GM12878 (cell line): Measurements from ENCODE around the gene C9orf40. TPM values are rescaled to one million over a fixed set of nuclear protein-coding genes. Genes with fewer than 3 reads are reported as not detected.

Experiments
- ATAC-seq: fragments of 200-7000 bp; cut with Tn5 transposase; 3 replicates; pipeline ENCODE4 v1.9.1; 2020; ENCODE audit warnings: mild to moderate bottlenecking, moderate library complexity
- BruUV-seq: library from RNA; stranded (reverse); fragments of 400-500 nt; replicated peaks from 2 replicates; lab custom pipeline; 2021; lab: Mats Ljungman, UMichigan
- CTCF ChIA-PET: fragments of 300-600 bp; sonication (Branson Sonifier 250); formaldehyde crosslinking; extraction: SDS; loops from one replicate; lab custom pipeline; 2021; ENCODE audit warnings: inconsistent platforms; lab: Yijun Ruan, JAX
- POLR2A ChIA-PET: fragments of 350-600 bp; formaldehyde crosslinking; extraction: SDS; loops from one replicate; lab custom pipeline; 2021; ENCODE audit warnings: inconsistent platforms; lab: Charles Lee
- RAD21 ChIA-PET: fragments of 300-600 bp; sonication (Branson Sonifier 250); formaldehyde crosslinking; loops from one replicate; lab custom pipeline; 2023; ENCODE audit warnings: antibody characterized with exemption; ENCODE audit not compliant: unreplicated experiment; lab: Charles Lee
- SMC1A ChIA-PET: fragments of 300-600 bp; sonication (Branson Sonifier 250); formaldehyde crosslinking; loops from one replicate; lab custom pipeline; 2023; ENCODE audit not compliant: unreplicated experiment, uncharacterized antibody; lab: Charles Lee
- DNase-seq: peaks from one replicate; pipeline ENCODE4 v3.0.0-alpha.2; 2011; ENCODE audit warnings: low read depth, low spot score
- FAIRE-seq: peaks from 3 replicates; lab custom pipeline; 2011; peaks lifted over from hg19 to GRCh38; lab: Jason Lieb, UNC
- H2AFZ ChIP-seq: 2 replicates; pipeline ENCODE4 v1.6.0; 2011; ENCODE audit warnings: low read depth, low read length, control low read depth; ENCODE audit not compliant: control insufficient read depth
- H3K27ac ChIP-seq: 2 replicates; pipeline ENCODE4 v1.5.1; 2011; ENCODE audit warnings: control low read depth; ENCODE audit not compliant: control insufficient read depth, insufficient read depth
- H3K27me3 ChIP-seq, 2 experiments: replicated peaks in 1 of 2; 2 replicates each; pipeline versions ENCODE4 v1.6.0 to v1.6.1; 2011; ENCODE audit warnings: low read length in 1 of 2; ENCODE audit not compliant: control insufficient read depth in 2 of 2, insufficient read depth in 2 of 2
- H3K36me3 ChIP-seq, 2 experiments: 2 replicates each; pipeline ENCODE4 v1.5.1; 2011; ENCODE audit warnings: low read length in 1 of 2; ENCODE audit not compliant: control insufficient read depth in 2 of 2, insufficient read depth in 2 of 2
- H3K4me1 ChIP-seq: 2 replicates; pipeline ENCODE4 v1.6.1; 2011; ENCODE audit warnings: mild to moderate bottlenecking, low read length, moderate library complexity, mixed read lengths; ENCODE audit not compliant: control insufficient read depth, insufficient read depth
- H3K4me2 ChIP-seq: 2 replicates; pipeline ENCODE4 v1.6.0; 2011; ENCODE audit warnings: control low read depth; ENCODE audit not compliant: control insufficient read depth, insufficient read depth
- H3K4me3 ChIP-seq: fragments of 200-600 bp; sonication (generic); 2 replicates; pipeline ENCODE4 v1.5.1; 2016
- H3K79me2 ChIP-seq: 2 replicates; pipeline ENCODE4 v1.6.0; 2011; ENCODE audit warnings: low read length; ENCODE audit not compliant: control insufficient read depth, insufficient read depth
- H3K9ac ChIP-seq: 2 replicates; pipeline ENCODE4 v1.8.0; 2011; ENCODE audit warnings: low read length, control low read depth, mixed read lengths; ENCODE audit not compliant: control insufficient read depth, insufficient read depth
- H3K9me3 ChIP-seq: replicated peaks from 3 replicates; pipeline ENCODE4 v1.5.1; 2011; ENCODE audit warnings: mild to moderate bottlenecking, low read length; ENCODE audit not compliant: control insufficient read depth, insufficient read depth
- H4K20me1 ChIP-seq: 2 replicates; pipeline ENCODE4 v1.6.0; 2011; ENCODE audit not compliant: control insufficient read depth, insufficient read depth
- ATF7 ChIP-seq: fragments of 450-650 bp; IDR thresholded peaks from 2 replicates; pipeline ENCODE4 v1.6.1; 2016; ENCODE audit warnings: low read depth, mild to moderate bottlenecking
- CBX5 ChIP-seq: sonication (generic); IDR thresholded peaks from 2 replicates; pipeline ENCODE4 v1.6.1; 2016; ENCODE audit warnings: low read depth, moderate library complexity, mild to moderate bottlenecking, inconsistent platforms
- HDAC2 ChIP-seq: fragments of 200-600 bp; sonication (generic); IDR thresholded peaks from 2 replicates; pipeline ENCODE4 v1.6.1; 2017
- LARP7 ChIP-seq: fragments of 450-650 bp; IDR thresholded peaks from 2 replicates; pipeline ENCODE4 v1.6.1; 2017; ENCODE audit warnings: mild to moderate bottlenecking
- SMC3 ChIP-seq: IDR thresholded peaks from 2 replicates; pipeline ENCODE4 v1.6.1; 2011; ENCODE audit warnings: low read length, improper control_type of control experiment, borderline replicate concordance
- SUZ12 ChIP-seq: fragments of 200-600 bp; sonication (generic); IDR thresholded peaks from one replicate; pipeline ENCODE4 v1.6.1; 2018; ENCODE audit warnings: antibody characterized with exemption, mild to moderate bottlenecking; ENCODE audit not compliant: unreplicated experiment
- TCF3 ChIP-seq: IDR thresholded peaks from 2 replicates; pipeline ENCODE4 v1.6.1; 2012; ENCODE audit warnings: low read depth, mild to moderate bottlenecking, low read length, borderline replicate concordance; ENCODE audit not compliant: insufficient read depth
- ZBED1 ChIP-seq: IDR thresholded peaks from 2 replicates; pipeline ENCODE4 v1.6.1; 2016; ENCODE audit warnings: borderline replicate concordance
- ZNF274 ChIP-seq: IDR thresholded peaks from one replicate; pipeline ENCODE4 v1.8.0; 2011; ENCODE audit not compliant: insufficient read length, insufficient read depth
- WGBS: methylation state at CpG from one replicate; pipeline ENCODE4 v1.1.6; 2016; ENCODE audit warnings: low lambda C conversion rate; ENCODE audit not compliant: insufficient replicate concordance, insufficient coverage; ENCODE audit errors: missing lambda C conversion rate; 5-methylcytosine and 5-hydroxymethylcytosine counted together
- in situ Hi-C: fragments of 300-500 bp; cut with MboI; formaldehyde crosslinking; loops from 9 replicates; pipeline ENCODE4 v1.14.3; 2018; ENCODE audit warnings: mixed read lengths
- intact Hi-C: fragments of 100-400 bp; cut with micrococcal nuclease; formaldehyde crosslinking; loops from one replicate; pipeline ENCODE4 v1.14.2; 2022; ENCODE audit not compliant: unreplicated experiment
- polyA plus RNA-seq, 11 experiments: library from polyadenylated mRNA; depleted of rRNA in 4 of 11; unstranded in 6 of 11; stranded (reverse) in 5 of 11; fragments of >200 nt; fragmentation: Nextera tagmentation in 4 of 11; fragmentation: Illumina TruSeq in 1 of 11; extraction: Ambion mirVana in 4 of 11; extraction: Trizol in 1 of 11; gene quantifications; 1 replicate in 1 of 11; 2 replicates in 10 of 11; pipeline versions ENCODE4 v1.2.1 to v1.2.3, GENCODE V29; 2011 to 2016; ENCODE audit warnings: inconsistent platforms in 2 of 11, missing spikeins in 2 of 11, low read depth in 1 of 11
- total RNA-seq, 4 experiments: library from RNA; depleted of rRNA in 3 of 4; stranded (reverse); fragments of >200 nt in 3 of 4; fragmentation: Illumina TruSeq in 1 of 4; extraction: Trizol in 1 of 4; gene quantifications; 2 replicates each; pipeline versions ENCODE4 v1.2.1 to v1.2.3, GENCODE V29; 2013 to 2021
- TF ChIP-seq, protein P1 (sequence below): IDR thresholded peaks from 2 replicates; pipeline ENCODE4 v1.6.1; 2012; ENCODE audit warnings: low read depth, low read length, improper control_type of control experiment
- TF ChIP-seq, protein P2 (sequence below): fragments of 450-650 bp; IDR thresholded peaks from 2 replicates; pipeline ENCODE4 v1.6.1; 2018; ENCODE audit warnings: mild to moderate bottlenecking, low read depth, moderate library complexity; ENCODE audit not compliant: partially characterized antibody

Gene C9orf40
- total and polyA plus RNA-seq, 10 of the 15 experiments (the other 5 are each of a cell fraction or from before 2014, with no cell fraction given): 6.8 to 30.9 (median 11.5) TPM

DNA sequence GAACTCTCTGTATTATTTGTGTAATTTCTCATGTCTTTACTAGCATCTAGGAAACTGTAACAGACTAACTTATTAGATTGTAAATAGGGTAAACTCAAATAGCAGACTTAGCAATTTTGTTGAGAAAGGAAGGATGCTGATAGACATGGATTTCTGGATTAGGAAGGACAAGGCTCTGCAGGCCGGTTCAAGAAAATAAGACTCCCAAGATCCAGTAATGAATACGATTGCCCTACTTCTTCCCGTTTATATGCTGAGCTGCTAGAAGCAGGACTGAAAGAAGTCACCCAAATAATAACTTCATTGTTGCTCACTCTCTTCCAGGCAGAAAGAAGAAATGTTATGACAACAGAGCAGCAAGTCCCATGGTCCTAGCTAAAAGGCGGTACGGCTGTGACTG is 22.8 kb upstream of the C9orf40 start:
- no peaks in the 10 kb centered on the region for H3K4me1 ChIP-seq
- WGBS: 99% methylated on average over 5 of the region's 5 CpGs
- H3K27ac ChIP-seq: no peak overlapping the region
- no peak for FAIRE-seq
- H3K9ac ChIP-seq: no peak overlapping the region
- no peak overlapping the region for H3K4me2 ChIP-seq
- no peaks in the 10 kb centered on the region for H3K79me2 ChIP-seq
- TF ChIP-seq SMC3 (no peak), ZBED1 (no peak), HDAC2 (no peak), ZNF274 (no peak), SUZ12 (no peak), LARP7 (no peak), TCF3 (no peak), CBX5 (no peak), ATF7 (no peak)
- TF ChIP-seq, protein P1, sequence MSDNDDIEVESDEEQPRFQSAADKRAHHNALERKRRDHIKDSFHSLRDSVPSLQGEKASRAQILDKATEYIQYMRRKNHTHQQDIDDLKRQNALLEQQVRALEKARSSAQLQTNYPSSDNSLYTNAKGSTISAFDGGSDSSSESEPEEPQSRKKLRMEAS: no peak
- TF ChIP-seq, protein P2, sequence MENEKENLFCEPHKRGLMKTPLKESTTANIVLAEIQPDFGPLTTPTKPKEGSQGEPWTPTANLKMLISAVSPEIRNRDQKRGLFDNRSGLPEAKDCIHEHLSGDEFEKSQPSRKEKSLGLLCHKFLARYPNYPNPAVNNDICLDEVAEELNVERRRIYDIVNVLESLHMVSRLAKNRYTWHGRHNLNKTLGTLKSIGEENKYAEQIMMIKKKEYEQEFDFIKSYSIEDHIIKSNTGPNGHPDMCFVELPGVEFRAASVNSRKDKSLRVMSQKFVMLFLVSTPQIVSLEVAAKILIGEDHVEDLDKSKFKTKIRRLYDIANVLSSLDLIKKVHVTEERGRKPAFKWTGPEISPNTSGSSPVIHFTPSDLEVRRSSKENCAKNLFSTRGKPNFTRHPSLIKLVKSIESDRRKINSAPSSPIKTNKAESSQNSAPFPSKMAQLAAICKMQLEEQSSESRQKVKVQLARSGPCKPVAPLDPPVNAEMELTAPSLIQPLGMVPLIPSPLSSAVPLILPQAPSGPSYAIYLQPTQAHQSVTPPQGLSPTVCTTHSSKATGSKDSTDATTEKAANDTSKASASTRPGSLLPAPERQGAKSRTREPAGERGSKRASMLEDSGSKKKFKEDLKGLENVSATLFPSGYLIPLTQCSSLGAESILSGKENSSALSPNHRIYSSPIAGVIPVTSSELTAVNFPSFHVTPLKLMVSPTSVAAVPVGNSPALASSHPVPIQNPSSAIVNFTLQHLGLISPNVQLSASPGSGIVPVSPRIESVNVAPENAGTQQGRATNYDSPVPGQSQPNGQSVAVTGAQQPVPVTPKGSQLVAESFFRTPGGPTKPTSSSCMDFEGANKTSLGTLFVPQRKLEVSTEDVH: no peak
- no peaks in the 10 kb centered on the region for H4K20me1 ChIP-seq
- POLR2A ChIA-PET: no interaction called here
- no TSS peak for BruUV-seq
- no peak overlapping the region for H3K4me3 ChIP-seq
- CTCF ChIA-PET: interaction anchor here (1.0 to 1.2 kb wide), 2 partner anchors 20 to 111 kb away, joined by 3 read pairs; no protein-coding TSS in a partner anchor
- no peak overlapping the region for H2AFZ ChIP-seq
- RAD21 ChIA-PET: no interaction called here
- H3K9me3 ChIP-seq: peaks cover 1% of the 10 kb centered on the region; the same call in 2 of the 3 replicates
- in situ Hi-C loops: no loop called here
- SMC1A ChIA-PET: no interaction called here
- intact Hi-C loops: no loop called here
- H3K36me3 ChIP-seq: no peaks in the 10 kb centered on the region
- H3K27me3 ChIP-seq: no peaks in the 10 kb centered on the region
- no peak for ATAC-seq
- no peak for DNase-seq
